ENCODE measurements around the gene FYN. TPM values are rescaled to one million over a fixed set of nuclear protein-coding genes. Genes with fewer than 3 reads are reported as not detected.

FYN gene
- total RNA-seq, 1 donor from 2014 or later: 121 TPM

- Mint-ChIP-seq H3K4me3 (ENCODE audit: unreplicated experiment) (no peak overlapping the region), H3K27me3 (ENCODE audit: unreplicated experiment) (no peaks in the 10 kb centered on the region), H3K36me3 (ENCODE audit: unreplicated experiment) (peaks cover 41% of the 10 kb centered on the region), H3K27ac (ENCODE audit: unreplicated experiment) (no peak overlapping the region), H3K4me1 (ENCODE audit: unreplicated experiment) (peaks cover 19% of the 10 kb centered on the region), H3K9me3 (ENCODE audit: unreplicated experiment) (no peaks in the 10 kb centered on the region)
- no peak for TF ChIP-seq CTCF (IDR thresholded peaks at IDR 0.05)
- no peak for DNase-seq (ENCODE audit: extremely low spot score, unreplicated experiment)
These were observed 194.0 kb downstream of the FYN start for GRCh38 chr6:111679126-111679858.

- Mint-ChIP-seq H3K4me3 (ENCODE audit: unreplicated experiment) (no peak overlapping the region), H3K27me3 (ENCODE audit: unreplicated experiment) (no peaks in the 10 kb centered on the region), H3K4me1 (ENCODE audit: unreplicated experiment) (peaks cover 6% of the 10 kb centered on the region), H3K27ac (ENCODE audit: unreplicated experiment) (no peak overlapping the region), H3K36me3 (ENCODE audit: unreplicated experiment) (peaks cover 46% of the 10 kb centered on the region), H3K9me3 (ENCODE audit: unreplicated experiment) (no peaks in the 10 kb centered on the region)
- TF ChIP-seq CTCF (IDR thresholded peaks at IDR 0.05): no peak
- DNase-seq (ENCODE audit: extremely low spot score, unreplicated experiment): no peak
These were observed 195.8 kb downstream of the FYN start for GRCh38 chr6:111677249-111677990.

DNA sequence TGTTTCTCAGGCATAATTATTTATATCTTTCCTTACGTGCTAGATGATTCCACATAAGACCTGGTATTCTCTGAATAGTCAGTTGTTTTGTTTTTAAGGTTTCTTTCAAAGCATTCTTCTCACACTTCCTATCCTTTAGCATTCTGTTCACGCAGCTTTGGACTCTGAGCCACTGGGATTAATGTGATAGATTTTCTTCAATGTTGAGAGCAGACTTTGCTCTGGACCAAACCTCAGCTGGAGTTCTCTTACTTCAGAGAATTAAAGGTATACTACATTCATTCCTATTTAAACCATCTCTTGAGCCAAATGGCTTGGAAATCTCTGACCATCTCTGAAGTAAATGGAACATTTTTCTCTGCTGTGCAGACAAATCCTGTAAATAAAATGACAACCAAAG is 196.9 kb downstream of the FYN start:
- no peak overlapping the region for H3K4me3 Mint-ChIP-seq (ENCODE audit: unreplicated experiment)
- no peak overlapping the region for H3K27ac Mint-ChIP-seq (ENCODE audit: unreplicated experiment)
- DNase-seq (ENCODE audit: extremely low spot score, unreplicated experiment): no peak
- peaks cover 41% of the 10 kb centered on the region for H3K36me3 Mint-ChIP-seq (ENCODE audit: unreplicated experiment)
- no peak for TF ChIP-seq CTCF (IDR thresholded peaks at IDR 0.05)
- peaks cover 5% of the 10 kb centered on the region for H3K4me1 Mint-ChIP-seq (ENCODE audit: unreplicated experiment)
- no peaks in the 10 kb centered on the region for H3K9me3 Mint-ChIP-seq (ENCODE audit: unreplicated experiment)
- H3K27me3 Mint-ChIP-seq (ENCODE audit: unreplicated experiment): no peaks in the 10 kb centered on the region

- H3K27ac Mint-ChIP-seq (ENCODE audit: unreplicated experiment): no peak overlapping the region
These were observed 198.4 kb downstream of the FYN start for GRCh38 chr6:111674883-111675282.

More at GRCh38 chr6:111674883-111675282, 198.4 kb downstream of the FYN start:
- Mint-ChIP-seq H3K36me3 (ENCODE audit: unreplicated experiment) (peaks cover 46% of the 10 kb centered on the region), H3K27me3 (ENCODE audit: unreplicated experiment) (no peaks in the 10 kb centered on the region), H3K9me3 (ENCODE audit: unreplicated experiment) (no peaks in the 10 kb centered on the region), H3K4me3 (ENCODE audit: unreplicated experiment) (no peak overlapping the region), H3K4me1 (ENCODE audit: unreplicated experiment) (peaks cover 4% of the 10 kb centered on the region)
- DNase-seq (ENCODE audit: extremely low spot score, unreplicated experiment): no peak
- no peak for TF ChIP-seq CTCF (IDR thresholded peaks at IDR 0.05)
